ENCODE measurements around the gene RNASEH2B.

DNA sequence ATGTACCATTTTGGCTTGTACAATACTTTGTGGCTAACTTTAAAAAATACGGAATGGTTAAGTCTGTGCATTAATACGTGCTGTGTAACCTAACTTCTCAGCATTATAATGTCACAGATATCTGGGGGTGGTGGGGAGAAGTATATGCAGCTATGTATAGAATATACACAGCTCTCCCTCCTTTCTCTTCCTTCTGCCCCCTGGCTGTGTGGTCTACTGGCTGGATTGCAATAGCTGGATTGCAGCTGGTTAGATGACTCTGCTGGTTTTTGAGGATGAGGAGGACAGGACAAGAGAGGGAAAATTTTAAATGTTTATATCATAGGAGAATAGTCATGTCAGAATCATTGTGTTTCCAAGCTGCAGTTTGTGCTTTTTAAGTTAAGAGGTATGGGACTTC lies 9.7 kb downstream of the RNASEH2B start:
- TF ChIP-seq, protein P1, sequence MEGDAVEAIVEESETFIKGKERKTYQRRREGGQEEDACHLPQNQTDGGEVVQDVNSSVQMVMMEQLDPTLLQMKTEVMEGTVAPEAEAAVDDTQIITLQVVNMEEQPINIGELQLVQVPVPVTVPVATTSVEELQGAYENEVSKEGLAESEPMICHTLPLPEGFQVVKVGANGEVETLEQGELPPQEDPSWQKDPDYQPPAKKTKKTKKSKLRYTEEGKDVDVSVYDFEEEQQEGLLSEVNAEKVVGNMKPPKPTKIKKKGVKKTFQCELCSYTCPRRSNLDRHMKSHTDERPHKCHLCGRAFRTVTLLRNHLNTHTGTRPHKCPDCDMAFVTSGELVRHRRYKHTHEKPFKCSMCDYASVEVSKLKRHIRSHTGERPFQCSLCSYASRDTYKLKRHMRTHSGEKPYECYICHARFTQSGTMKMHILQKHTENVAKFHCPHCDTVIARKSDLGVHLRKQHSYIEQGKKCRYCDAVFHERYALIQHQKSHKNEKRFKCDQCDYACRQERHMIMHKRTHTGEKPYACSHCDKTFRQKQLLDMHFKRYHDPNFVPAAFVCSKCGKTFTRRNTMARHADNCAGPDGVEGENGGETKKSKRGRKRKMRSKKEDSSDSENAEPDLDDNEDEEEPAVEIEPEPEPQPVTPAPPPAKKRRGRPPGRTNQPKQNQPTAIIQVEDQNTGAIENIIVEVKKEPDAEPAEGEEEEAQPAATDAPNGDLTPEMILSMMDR (IDR thresholded peaks at IDR 0.05; ENCODE audit: insufficient read depth, low read length) = no peak
- peak; percentile 48; the same call in 1 of the 2 replicates for TF ChIP-seq POLR2AphosphoS5 (IDR thresholded peaks at IDR 0.05; ENCODE audit: low read depth)

Data from HL-60 (cell line).